HG02970 (cell line): Measurements from ENCODE around the gene ADGRD1.

ENCODE experiments used
- ATAC-seq: cut with Tn5 transposase; IDR thresholded peaks from one replicate; pipeline ENCODE4 v1.9.1; 2021; ENCODE audit warnings: mild to moderate bottlenecking, moderate library complexity, moderate number of reproducible peaks; ENCODE audit not compliant: unreplicated experiment, low FRiP score

Gene ADGRD1

DNA sequence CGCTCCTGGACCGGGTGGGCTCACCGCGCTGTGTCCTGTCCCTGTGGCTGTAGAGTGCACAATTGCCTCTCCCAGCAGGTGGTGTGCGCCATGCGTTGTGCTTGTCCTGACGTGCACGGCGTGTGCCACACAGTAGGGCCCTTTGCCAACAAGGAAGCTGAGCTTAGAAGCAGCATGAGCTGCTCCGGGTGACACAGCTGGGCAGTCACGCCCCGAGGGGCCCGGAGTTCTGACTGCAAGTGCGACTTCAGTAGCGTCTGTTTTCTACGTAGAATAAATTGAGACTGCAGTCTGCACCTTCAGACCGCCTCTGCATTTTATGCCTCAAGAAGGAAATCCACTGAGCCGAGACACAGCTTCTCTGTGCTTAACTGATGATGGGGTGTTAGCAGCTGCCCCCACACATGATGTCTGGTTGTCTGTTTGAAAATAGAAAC, 81.6 kb downstream of the ADGRD1 start:
- no peak for ATAC-seq

DNA sequence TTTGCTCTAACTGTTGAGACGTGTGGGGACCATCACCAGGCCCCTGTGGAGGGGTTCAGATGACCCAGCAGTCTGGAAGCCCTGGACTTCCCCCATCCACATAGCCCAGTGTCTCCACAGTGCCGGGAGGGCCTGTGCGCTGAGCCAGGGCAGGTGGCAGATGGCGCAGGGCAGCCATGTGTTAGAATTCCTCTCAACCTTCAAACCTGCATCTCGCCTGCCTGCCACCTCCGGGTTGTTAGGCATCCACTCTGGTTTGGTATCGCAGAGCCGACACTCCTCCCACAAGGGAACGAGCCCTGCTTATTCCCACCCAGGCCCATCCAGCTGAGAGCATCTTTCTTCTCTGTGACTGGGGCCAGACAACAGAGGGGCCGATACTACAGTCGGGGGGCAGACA, 84.5 kb downstream of the ADGRD1 start:
- ATAC-seq = no peak

DNA sequence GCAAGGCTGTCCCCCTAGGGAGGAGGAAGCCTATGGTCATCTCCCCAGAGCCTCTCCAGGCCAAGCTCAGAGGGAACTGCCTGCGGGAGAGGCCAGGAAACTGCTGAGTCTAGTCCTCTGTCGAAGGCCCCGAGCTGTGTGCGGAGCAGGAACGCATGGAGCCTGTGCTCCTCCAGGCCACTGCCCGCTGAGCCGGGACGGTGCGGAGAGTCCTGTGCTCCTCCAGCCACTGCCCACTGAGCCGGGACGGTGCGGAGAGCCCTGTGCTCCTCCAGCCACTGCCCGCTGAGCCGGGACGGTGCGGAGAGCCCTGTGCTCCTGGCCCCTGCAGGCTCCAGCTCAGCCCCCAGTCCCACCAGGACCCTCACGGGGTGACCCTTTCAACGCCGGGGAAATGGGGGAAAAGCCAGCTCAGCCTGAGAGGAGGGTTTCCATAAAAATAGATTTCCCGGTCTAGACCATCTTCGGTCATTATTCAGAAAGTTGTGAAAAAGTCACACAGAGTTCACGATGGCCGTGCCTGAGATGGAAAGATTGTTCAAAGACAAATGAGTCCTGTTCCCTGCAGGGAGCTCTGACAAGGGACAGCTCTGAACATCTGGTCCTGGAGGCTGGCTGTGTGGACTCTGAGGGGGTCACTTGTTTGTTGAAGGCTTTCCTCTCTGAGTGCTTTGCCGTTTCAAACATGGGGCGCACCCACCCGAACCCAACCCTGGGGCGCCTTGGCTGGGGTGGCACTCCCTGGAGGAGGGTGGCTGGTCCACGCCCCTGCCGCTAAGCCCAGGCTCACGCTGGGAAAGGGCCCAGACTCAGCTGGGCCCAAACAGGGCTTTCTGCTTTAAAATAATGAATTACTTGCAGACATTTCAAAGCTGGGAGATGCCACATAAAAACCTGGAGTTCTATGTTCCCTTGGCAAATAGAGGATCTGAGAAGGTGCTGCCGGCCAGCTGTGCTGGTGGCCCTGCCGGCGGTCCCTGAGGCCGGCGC, 85.5 kb downstream of the ADGRD1 start:
- ATAC-seq = no peak

DNA sequence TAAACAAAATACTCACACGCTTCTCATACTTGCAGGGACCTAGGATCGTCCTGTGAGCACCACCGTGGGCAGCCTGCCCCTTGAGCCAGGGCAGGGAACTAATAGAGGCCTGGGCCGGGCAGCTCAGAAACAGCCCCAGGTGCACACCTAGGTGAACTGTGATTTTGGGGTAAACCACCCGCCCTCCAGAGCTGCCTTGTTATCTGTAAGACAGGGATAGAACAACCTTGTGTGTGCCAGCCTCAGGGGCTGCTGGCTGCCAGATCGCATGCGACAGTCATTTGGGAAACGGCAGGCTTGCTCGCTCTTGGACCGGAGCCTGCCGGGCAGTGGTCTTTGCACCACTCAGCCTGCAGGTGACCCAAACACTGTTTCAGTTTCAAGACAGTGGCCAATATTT, 86.8 kb downstream of the ADGRD1 start:
- no peak for ATAC-seq

DNA sequence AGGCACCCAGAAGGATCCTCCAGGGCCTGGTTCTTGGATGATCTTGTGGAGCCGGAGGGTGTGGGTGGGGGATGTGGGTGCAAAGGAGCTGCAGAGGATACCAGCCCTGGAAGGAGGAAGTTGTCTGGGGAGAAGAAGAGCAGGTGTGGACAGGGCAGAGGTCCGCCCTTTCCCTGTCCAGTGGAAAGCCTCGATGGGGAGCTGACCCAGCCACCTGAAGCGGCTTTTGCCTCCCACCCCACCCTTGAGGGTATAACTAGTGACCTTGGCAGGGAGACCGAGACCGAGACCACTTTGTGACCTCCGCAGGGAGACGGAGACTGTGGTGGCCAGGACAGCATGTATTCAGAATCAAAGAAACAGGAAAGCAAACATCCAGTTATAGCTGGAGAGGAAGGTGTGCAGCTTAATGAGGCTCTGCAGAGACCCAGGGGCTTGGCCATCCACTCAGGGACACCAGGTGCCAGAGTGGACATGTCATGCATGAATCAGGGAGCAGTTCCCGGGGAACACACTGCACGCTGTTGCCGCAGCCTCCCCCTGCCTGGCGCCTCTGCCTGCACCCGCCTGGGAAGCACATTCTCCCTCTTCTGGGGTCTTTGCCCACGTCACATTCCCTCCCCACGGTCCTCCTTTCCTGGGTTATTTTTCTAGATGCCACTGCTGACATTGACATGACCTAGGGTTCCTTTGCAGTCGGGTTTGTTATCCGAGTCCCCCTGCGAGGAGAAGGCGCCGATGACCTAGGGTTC, 87.7 kb downstream of the ADGRD1 start:
- no peak for ATAC-seq

DNA sequence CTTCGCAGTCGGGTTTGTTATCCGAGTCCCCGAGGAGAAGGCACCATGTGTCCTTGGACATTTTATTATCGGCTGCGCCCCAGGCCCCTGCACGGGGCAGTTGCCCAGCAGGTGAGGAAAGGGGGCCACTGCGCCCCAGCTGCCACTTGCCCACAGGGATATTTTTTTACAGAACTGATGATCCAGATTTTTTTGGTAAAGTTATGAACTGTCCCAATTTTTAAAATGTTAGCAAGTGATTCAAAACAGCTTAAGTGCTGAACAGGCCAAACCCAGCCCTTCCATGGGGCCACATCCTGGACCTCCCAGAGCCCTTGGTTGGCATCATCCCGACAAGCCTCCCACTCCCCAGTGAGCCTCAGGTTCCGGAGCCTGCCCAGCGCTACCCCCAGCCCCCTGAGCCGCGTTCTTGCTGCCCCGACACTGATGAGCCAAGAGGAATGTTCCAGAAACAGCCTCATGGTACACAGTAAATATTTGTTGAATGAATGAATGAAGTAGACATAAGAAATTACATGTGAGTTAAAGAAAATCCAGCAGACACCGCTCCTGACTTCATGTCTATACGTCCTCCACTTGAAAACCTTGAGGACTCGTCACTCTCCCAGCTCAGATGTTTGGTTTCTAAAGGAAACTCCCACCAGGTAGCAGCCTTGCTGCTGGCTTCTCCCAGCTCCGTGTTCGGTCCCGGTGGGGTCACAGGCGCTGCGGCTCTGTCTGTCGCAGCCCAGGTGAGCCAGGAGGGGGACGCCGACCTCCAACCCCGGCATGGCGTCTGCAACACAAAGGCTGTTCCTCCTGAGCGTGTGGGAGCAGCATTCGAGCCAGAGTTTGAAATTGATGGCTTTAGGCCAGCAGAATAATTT, 88.5 kb downstream of the ADGRD1 start:
- ATAC-seq = no peak

DNA sequence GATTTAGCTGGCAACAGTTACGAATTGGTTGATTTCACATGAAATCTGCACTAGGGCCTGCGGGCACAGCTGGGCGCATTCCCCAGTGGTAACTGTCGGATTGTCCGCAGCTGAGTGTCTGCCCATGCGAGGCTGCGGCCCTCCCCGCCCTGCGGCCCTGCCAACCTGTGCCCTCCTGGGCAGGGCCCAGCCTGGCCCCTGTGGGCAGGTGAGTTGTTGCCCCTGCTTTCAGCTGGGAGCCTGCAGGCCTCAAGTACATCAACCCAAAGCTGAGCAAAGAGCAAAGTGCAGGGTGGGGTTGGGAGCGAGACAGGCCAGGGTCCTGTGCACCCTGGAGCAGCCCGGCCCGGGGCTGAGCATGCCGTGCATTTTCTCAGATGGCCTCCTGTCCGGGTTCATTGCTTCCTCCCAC, 89.1 kb downstream of the ADGRD1 start:
- no peak for ATAC-seq

DNA sequence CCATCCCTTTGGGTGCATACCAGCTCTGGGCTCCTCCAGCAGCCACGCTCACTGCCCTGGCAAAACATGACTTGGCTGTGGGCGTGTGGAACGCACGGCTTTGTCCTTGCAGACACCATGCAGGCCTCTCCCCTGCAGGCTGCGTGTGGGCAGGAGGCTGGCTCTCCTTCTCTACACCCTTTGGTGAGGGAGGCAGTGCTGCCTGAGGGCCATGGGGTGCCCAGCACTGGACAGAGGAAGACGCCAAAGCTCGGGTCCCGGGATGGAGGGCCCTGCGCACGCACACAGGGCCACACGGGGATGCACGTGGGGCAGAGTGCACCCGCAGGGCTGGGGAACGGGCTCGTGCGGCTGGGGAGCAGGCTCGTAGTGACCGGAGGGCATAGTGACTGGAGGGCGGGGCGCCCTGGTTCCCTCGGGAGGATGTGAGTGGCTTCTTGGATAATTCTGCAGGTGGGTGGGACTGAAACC, 89.7 kb downstream of the ADGRD1 start:
- no peak for ATAC-seq

DNA sequence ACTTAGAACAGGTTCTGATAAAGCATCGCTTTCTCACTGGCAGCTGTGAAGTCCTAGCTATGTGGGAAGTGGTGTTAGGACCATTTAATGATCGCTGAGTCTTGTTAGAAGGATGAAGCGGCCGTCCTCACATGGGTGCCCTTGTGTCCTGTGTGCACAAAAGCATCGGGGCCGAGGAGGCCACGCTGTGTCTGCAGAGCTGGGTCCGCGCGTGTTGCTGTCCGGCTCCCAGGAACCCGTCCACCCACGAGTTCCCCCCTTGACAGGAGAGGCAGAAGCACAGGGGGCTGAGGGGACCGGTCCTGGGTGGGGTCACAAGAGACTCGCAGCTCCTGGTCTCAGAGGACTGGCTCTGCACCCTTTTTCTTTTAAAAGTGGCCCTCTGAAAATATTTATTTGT, 90.4 kb downstream of the ADGRD1 start:
- no peak for ATAC-seq

DNA sequence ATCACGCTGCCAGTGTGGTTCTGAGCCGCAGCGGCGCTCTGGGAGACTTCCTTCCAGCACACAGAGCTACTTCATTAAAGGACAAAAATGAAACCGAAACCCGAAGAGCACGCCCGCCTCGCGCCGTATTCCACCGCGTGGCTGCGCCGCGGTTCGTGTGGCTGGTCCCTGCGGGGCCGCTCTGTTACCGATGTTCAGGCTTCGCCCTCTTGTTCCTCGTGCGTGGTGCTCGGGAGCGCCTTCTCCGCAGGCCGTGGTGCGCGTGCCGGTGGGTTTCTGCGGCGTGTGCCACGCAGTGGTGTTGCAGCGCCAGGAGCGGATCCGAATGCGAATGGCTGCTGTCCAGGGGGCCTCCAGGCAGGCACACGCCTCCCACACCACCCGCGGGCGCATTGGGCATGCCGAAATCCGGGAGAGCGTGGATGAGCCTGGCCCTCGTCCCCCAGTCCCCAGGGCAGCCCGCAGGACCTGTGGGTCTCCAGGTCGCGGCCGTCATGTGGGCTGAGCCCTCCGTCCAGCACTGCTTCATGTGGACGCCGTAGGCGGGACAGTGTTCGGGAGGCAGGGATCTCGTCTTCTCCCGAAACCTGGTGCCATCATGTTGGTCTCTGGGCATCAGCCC, 91.2 kb downstream of the ADGRD1 start:
- no peak for ATAC-seq

DNA sequence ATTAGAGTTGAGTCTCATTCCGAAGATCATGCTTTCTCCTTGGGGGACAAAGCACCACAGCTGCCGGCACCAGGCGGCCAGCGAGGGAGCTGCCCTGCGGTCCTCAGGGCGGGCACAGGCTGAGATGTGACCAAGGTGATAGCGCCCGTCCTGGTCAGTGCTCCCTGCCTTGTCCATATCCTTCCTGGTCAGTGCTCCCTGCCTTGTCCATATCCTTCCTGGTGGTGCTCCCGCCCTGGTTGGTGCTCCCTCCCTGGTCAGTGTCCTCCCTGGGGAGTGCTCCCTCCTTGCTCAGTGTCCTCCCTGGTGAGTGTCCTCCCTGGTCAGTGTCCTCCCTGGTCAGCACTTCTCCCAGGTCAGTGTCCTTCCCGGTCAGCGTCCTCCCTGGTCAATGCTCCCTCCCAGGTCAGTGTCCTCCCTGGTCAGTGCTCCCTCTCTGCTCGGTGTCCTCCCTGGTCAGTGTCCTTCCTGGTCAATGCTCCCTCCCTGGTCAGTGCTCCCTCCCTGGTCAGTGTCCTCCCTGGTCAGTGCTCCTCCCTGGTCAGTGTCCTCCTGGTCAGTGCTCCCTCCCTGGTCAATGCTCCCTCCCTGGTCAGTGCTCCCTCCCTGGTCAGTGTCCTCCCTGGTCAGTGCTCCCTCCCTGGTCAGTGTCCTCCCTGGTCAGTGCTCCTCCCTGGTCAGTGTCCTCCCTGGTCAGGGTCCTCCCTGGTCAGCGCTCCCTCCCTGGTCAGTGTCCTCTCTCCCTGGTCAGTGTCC, 92.2 kb downstream of the ADGRD1 start:
- no peak for ATAC-seq

DNA sequence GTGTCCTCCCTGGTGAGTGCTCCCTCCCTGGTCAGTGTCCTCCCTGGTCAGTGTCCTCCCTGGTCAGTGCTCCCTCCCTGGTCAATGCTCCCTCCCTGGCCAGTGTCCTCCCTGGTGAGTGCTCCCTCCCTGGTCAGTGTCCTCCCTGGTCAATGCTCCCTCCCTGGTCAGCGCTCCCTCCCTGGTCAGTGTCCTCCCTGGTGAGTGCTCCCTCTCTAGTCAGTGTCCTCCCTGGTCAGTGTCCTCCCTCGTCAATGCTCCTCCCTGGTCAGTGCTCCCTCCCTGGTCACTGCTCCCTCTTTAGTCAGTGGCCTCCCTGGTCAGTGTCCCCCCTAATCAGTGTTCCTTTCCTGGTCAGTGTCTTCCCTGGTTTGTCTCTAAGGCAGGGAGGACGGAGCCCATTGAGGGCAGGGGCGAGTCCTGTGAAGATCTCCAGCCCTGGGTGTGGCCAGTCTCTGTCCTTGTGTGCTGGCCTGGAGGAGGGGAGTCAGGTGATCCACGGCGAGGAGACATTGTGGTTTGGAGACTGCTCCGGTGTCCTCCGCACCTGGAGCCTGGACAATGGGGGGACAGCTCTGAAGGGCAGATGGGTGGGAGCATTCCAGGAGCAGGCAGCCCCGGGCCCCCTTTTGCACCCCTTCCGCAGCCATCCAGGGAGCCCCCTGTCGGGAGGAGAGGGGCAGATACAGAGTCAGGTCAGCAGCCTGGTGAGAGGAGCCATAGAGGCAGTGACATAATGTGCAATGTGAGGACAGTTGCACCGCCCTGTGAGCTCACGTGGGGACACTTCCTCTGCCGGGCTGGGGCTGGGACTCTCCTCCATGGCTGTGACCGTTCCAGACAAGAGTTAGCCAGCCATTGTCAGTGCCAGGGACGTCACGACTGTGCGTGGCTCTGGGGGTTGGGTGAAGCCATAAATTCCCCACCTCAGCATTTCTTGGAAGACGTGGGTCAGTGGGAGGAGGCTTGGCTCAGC, 93.4 kb downstream of the ADGRD1 start:
- no peak for ATAC-seq

DNA sequence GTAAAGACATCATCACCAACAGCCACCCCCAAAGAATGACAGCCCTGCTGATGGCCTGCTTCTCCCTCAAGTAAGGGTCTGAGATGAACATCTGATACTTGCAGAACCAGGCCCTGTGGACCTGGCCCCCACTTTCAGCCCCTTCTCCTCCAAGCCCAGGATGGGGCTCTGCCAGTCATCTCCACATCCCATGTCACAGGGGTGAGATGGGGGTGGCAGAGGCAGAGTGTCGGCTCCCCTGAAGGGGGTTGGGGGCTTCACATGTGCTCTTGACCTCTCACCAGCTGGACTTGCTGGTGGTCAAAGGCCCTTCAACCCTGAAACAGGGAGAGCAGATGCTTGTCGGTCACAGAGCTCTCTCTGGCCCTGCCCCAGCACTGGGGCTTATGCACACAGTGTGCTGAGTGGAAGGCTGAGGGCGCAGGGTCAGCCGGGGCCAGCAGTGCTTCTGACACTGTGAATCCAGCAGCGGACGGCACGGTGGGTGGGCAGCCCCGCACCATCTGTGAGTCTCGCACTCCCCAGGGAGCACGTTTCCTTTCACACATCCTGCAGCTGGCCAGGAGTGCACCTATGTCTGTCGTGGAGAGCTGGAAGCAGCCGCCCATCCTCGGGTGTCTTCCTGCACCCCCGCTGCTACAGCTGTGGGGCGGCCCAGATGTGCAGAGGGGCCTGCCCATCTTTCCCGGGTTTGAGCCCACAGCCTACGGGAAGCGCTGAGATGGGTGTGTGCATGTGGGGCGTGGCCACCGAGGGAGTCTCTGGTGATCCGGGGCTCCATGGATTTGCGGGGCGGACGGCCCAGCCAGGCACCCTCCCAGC, 94.3 kb downstream of the ADGRD1 start:
- no peak for ATAC-seq

DNA sequence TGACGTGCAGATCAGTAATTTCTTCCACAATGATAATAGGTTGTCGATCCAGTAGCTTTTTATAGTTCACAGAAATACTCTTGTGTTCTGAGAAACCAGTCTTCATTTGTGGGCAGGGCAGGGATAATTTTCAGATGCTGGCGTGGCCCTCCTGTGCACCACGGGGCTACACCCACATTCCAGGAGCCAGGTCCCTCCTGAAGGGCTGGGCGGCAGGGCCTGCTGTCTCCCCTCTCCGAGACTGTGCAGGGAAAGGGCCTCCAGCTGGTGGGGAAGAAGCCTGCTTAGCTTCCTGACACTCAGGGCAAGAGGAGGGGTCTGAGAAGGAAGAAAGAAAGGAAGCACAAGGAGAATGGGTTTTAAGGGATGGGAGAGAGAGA, 94.9 kb downstream of the ADGRD1 start:
- no peak for ATAC-seq

DNA sequence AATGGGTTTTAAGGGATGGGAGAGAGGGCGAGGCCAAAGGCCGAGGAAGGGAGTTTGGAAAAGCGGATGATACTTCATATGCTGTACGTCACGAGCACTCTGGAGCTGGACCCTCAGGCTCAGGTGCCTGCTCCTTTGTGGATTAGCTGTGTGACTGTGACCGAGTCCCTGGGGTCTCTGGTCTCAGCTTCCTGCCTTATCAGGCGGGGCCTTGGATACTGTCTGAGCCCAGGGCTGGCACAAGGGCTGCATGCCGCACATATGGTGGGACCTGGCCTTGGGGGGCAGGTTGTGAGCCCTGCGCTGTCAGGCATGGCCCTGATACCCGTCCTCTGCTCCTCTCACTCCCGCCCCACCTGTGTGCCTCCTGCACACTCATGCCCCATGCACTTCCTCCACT, 95.3 kb downstream of the ADGRD1 start:
- no peak for ATAC-seq

DNA sequence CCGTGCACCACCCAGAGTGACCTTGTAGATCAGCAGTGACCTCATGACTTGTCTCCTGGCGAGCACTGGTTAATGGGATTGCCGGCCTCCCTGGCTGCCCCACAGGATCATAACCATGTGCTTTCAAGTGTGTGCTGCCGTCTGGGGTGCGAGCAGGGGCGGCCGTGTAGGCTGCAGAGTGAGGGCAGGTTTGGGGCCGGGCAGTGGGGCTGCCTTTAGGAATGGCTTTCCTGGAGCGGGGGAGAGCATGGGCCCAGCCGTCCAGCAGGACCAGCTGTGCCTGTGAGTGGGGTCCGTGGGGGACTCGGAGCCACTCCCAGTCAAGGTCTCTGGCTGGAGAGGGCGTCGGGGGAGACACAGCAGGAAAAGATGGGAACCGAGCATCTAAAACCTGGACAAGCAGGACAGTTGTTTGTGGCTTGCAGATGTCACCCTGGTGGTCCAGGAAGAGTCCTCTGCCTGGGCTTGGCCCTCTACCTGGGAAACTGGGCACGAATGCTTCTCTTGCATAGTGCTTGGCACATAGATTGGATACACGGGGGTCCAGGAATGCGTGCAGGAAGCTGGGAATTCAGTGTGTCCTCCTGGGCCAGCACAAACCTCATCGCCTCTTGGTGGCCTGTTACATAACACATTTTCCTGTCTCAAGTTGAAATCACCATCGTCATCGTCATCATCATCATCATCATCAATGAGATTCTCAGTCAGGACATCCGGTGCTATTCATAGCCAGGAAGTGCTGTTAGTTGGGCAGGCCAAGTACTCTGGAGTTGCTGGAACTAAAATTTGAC, 96.0 kb downstream of the ADGRD1 start:
- ATAC-seq = no peak
